Ishikawa (cell line): ENCODE measurements around the gene ZBTB12.
A peak's percentile ranks its signal among the peaks of the same experiment; 100 is the strongest.

Source experiments
- CEBPB ChIP-seq: IDR thresholded peaks from 2 replicates; pipeline ENCODE4 v1.6.1; 2012
- CREB1 ChIP-seq: IDR thresholded peaks from 2 replicates; pipeline ENCODE4 v1.6.1; 2012; ENCODE audit warnings: low read depth
- EGR1 ChIP-seq: IDR thresholded peaks from 2 replicates; pipeline ENCODE4 v1.6.1; 2012
- EP300 ChIP-seq: IDR thresholded peaks from 2 replicates; pipeline ENCODE4 v1.6.1; 2012; ENCODE audit warnings: borderline replicate concordance
- FOXM1 ChIP-seq: IDR thresholded peaks from 2 replicates; pipeline ENCODE4 v1.6.1; 2012; ENCODE audit warnings: low read depth, borderline replicate concordance
- MAX ChIP-seq: IDR thresholded peaks from 2 replicates; pipeline ENCODE4 v1.6.1; 2012
- NFIC ChIP-seq: IDR thresholded peaks from 2 replicates; pipeline ENCODE4 v1.6.1; 2012
- RAD21 ChIP-seq: IDR thresholded peaks from 2 replicates; pipeline ENCODE4 v1.6.1; 2012; ENCODE audit warnings: low read depth
- REST ChIP-seq: IDR thresholded peaks from 2 replicates; pipeline ENCODE4 v1.6.1; 2012; ENCODE audit warnings: low read depth, mild to moderate bottlenecking
- TAF1 ChIP-seq: IDR thresholded peaks from 2 replicates; pipeline ENCODE4 v1.6.1; 2012; ENCODE audit warnings: low read depth, mild to moderate bottlenecking
- TCF12 ChIP-seq: IDR thresholded peaks from 2 replicates; pipeline ENCODE4 v1.6.1; 2012; ENCODE audit warnings: low read depth
- TEAD4 ChIP-seq: IDR thresholded peaks from 2 replicates; pipeline ENCODE4 v1.6.1; 2012
- YY1 ChIP-seq: IDR thresholded peaks from 2 replicates; pipeline ENCODE4 v1.6.1; 2012; ENCODE audit warnings: low read depth
- ZBTB7A ChIP-seq: IDR thresholded peaks from 2 replicates; pipeline ENCODE4 v1.6.1; 2012; ENCODE audit warnings: low read depth
- TF ChIP-seq, protein P1 (sequence below): IDR thresholded peaks from 2 replicates; pipeline ENCODE4 v1.6.1; 2012

The ZBTB12 gene

DNA sequence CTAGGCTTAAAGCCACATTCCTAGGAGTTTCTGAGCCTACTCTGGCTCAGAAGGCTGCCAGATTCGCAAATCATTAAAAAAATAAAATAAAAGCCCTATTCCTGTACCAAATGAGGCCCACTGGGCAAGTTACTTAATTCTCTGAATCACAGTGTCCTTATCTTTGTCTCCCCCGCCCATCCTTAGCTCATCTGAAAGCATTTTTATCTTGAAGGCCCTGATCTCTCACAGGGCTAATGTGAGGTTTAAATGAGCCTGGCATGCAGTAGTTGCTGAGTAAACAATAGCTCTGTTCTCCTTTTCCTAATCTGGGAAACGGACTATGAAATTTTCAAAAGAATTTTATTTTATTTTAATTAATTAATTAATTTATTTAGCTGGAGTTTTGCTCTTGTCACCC lies 2.1 kb upstream of the ZBTB12 start:
- TF ChIP-seq EP300 = no peak
- TF ChIP-seq RAD21 = no peak
- TF ChIP-seq NFIC = no peak
- no peak for TF ChIP-seq MAX
- no peak for TF ChIP-seq FOXM1
- TF ChIP-seq REST = no peak
- TF ChIP-seq, protein P1, sequence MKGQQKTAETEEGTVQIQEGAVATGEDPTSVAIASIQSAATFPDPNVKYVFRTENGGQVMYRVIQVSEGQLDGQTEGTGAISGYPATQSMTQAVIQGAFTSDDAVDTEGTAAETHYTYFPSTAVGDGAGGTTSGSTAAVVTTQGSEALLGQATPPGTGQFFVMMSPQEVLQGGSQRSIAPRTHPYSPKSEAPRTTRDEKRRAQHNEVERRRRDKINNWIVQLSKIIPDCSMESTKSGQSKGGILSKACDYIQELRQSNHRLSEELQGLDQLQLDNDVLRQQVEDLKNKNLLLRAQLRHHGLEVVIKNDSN = no peak
- TF ChIP-seq YY1 = no peak
- TF ChIP-seq CEBPB = no peak
- no peak for TF ChIP-seq ZBTB7A
- TF ChIP-seq EGR1 = no peak

- TF ChIP-seq EP300 (no peak), FOXM1 (no peak), EGR1 (no peak), NFIC (no peak), CREB1 (no peak), TEAD4 (no peak), RAD21 (no peak), TAF1 (0 out of 2 replicates have a peak, but pooled peaks have one; percentile 27), CEBPB (no peak), TCF12 (no peak), ZBTB7A (0 out of 2 replicates have a peak, but pooled peaks have one; percentile 39)
- TF ChIP-seq, protein P1 = no peak
Observed at GRCh38 chr6:31901415-31901952, 402 bp downstream of the ZBTB12 start.

GRCh38 chr6:31900917-31901414 lies 920 bp downstream of the ZBTB12 start:
- TF ChIP-seq TCF12 (0 out of 2 replicates have a peak, but pooled peaks have one; percentile 1), YY1 (0 out of 2 replicates have a peak, but pooled peaks have one; percentile 7), TEAD4 (no peak), FOXM1 (no peak), CREB1 (no peak), EP300 (no peak), REST (no peak), CEBPB (no peak), RAD21 (no peak), EGR1 (no peak), ZBTB7A (no peak; the same call in 1 of the 2 replicates), MAX (peak; percentile 74), TAF1 (no peak), NFIC (no peak)
- TF ChIP-seq, protein P1 = no peak

GRCh38 chr6:31899882-31900722 lies 1.8 kb downstream of the ZBTB12 start:
- TF ChIP-seq FOXM1 (no peak), ZBTB7A (no peak), REST (no peak)
